GM12864 (cell line): ENCODE data around the gene NID1.

Experiments used
- DNase-seq: peaks from one replicate; pipeline ENCODE4 v3.0.0-alpha.2; 2011; ENCODE audit warnings: low read depth
- H3K4me3 ChIP-seq: 2 replicates; pipeline ENCODE4 v1.5.1; 2011; ENCODE audit warnings: mild to moderate bottlenecking, low read depth, low read length, control low read depth
- TF ChIP-seq, protein P1 (sequence below): IDR thresholded peaks from 2 replicates; pipeline ENCODE4 v1.5.1; 2011; ENCODE audit warnings: low read depth, mild to moderate bottlenecking, moderate library complexity, low read length, control low read depth, inconsistent platforms; ENCODE audit errors: missing control alignments

The NID1 gene

GRCh38 chr1:235952950-235953615 is 111.8 kb downstream of the NID1 start:
- H3K4me3 ChIP-seq = no peak overlapping the region
- TF ChIP-seq, protein P1, sequence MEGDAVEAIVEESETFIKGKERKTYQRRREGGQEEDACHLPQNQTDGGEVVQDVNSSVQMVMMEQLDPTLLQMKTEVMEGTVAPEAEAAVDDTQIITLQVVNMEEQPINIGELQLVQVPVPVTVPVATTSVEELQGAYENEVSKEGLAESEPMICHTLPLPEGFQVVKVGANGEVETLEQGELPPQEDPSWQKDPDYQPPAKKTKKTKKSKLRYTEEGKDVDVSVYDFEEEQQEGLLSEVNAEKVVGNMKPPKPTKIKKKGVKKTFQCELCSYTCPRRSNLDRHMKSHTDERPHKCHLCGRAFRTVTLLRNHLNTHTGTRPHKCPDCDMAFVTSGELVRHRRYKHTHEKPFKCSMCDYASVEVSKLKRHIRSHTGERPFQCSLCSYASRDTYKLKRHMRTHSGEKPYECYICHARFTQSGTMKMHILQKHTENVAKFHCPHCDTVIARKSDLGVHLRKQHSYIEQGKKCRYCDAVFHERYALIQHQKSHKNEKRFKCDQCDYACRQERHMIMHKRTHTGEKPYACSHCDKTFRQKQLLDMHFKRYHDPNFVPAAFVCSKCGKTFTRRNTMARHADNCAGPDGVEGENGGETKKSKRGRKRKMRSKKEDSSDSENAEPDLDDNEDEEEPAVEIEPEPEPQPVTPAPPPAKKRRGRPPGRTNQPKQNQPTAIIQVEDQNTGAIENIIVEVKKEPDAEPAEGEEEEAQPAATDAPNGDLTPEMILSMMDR = no peak
- no peak for DNase-seq

DNA sequence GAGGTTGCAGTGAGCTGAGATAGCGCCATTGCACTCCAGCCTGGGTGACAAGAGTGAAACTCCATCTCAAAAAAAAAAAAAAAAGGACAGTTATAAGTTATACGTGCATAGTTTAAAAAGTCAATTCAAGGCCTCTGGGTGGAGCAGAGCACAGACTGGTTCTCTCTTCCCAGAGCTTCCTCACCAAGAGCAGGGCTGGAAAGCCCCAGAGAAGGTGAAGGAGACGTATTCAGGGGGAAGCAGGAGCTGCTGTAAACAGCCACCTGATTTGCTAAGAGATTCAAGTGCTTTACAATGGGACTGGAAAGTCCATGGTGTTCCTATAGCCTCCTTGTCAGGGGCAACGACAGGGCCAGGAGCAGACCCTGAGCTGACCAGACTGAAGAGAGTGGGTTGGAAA is 113.2 kb downstream of the NID1 start:
- no peak for DNase-seq
- no peak overlapping the region for H3K4me3 ChIP-seq
- TF ChIP-seq, protein P1 = no peak

GRCh38 chr1:235950318-235950717 is 114.6 kb downstream of the NID1 start:
- no peak for DNase-seq
- H3K4me3 ChIP-seq = no peak overlapping the region
- TF ChIP-seq, protein P1 = no peak

- DNase-seq = no peak
- no peak overlapping the region for H3K4me3 ChIP-seq
- TF ChIP-seq, protein P1 = no peak
Measured at GRCh38 chr1:235948774-235949427, 116.0 kb downstream of the NID1 start.

- DNase-seq = no peak
- TF ChIP-seq, protein P1 = no peak
- no peak overlapping the region for H3K4me3 ChIP-seq
Measured at GRCh38 chr1:235947989-235948388, 116.9 kb downstream of the NID1 start.

GRCh38 chr1:235946571-235946981 is 118.3 kb downstream of the NID1 start:
- TF ChIP-seq, protein P1 = peak; percentile 56
- H3K4me3 ChIP-seq = no peak overlapping the region
- no peak for DNase-seq
